Activated CD8-positive, alpha-beta T cell treated with anti-CD3 and anti-CD28 coated beads for 36 hours (primary cell): ENCODE data around the gene LRMDA. TPM values are rescaled to one million over a fixed set of nuclear protein-coding genes. Genes with fewer than 3 reads are reported as not detected.

Experiments used
- ATAC-seq: fragments of 200-7000 bp; cut with Tn5 transposase; one replicate; pipeline ENCODE4 v1.10.0; 2021; ENCODE audit warnings: mild to moderate bottlenecking, moderate library complexity
- CTCF ChIA-PET: fragments of 350-600 bp; sonication (Branson Sonifier 250); formaldehyde crosslinking; loops from one replicate; lab custom pipeline; 2021; ENCODE audit warnings: antibody characterized with exemption; lab: Charles Lee
- POLR2A ChIA-PET: fragments of 350-600 bp; sonication (Branson Sonifier 250); formaldehyde crosslinking; loops from one replicate; lab custom pipeline; 2021; ENCODE audit warnings: antibody characterized with exemption; lab: Charles Lee
- DNase-seq: peaks from one replicate; pipeline ENCODE4 v3.0.0-alpha.2; 2020
- H3K27ac Mint-ChIP-seq: one replicate; pipeline ENCODE4 v1.8.0; 2021; ENCODE audit warnings: mild to moderate bottlenecking, mixed read lengths
- H3K27me3 Mint-ChIP-seq: one replicate; pipeline ENCODE4 v1.8.0; 2021; ENCODE audit warnings: mixed read lengths
- H3K36me3 Mint-ChIP-seq: one replicate; pipeline ENCODE4 v1.8.0; 2021; ENCODE audit warnings: low read depth, mixed read lengths
- H3K4me1 Mint-ChIP-seq: one replicate; pipeline ENCODE4 v1.8.0; 2021; ENCODE audit warnings: low read depth, mixed read lengths
- H3K4me3 Mint-ChIP-seq: one replicate; pipeline ENCODE4 v1.8.0; 2021; ENCODE audit warnings: mild to moderate bottlenecking, moderate library complexity, mixed read lengths
- H3K9me3 Mint-ChIP-seq: one replicate; pipeline ENCODE4 v1.8.0; 2021; ENCODE audit warnings: mixed read lengths
- CTCF ChIP-seq: fragments of 200-600 bp; IDR thresholded peaks from one replicate; pipeline ENCODE4 v1.8.0; 2022; ENCODE audit warnings: antibody characterized with exemption, mild to moderate bottlenecking
- intact Hi-C: fragments of 100-400 bp; cut with micrococcal nuclease; formaldehyde crosslinking; loops from one replicate; pipeline ENCODE4 v1.10.0; 2022
- total RNA-seq, 2 experiments: library from RNA; stranded (reverse); gene quantifications; one replicate each; pipeline ENCODE4 v1.2.3, GENCODE V29; 2021

LRMDA gene
- total RNA-seq, 2 experiments from 2014 or later, result not detected

- ChIA-PET CTCF (no interaction called here), POLR2A (no interaction called here)
- no peak for TF ChIP-seq CTCF
- intact Hi-C loops, result no loop called here
- Mint-ChIP-seq H3K4me3 (no peak overlapping the region), H3K27ac (no peak overlapping the region), H3K9me3 (no peaks in the 10 kb centered on the region), H3K27me3 (peaks cover 19% of the 10 kb centered on the region), H3K36me3 (no peaks in the 10 kb centered on the region), H3K4me1 (no peaks in the 10 kb centered on the region)
- ATAC-seq (no peak), DNase-seq (no peak)
Observed at GRCh38 chr10:75905490-75905889, 474.1 kb downstream of the LRMDA start.

- H3K27ac Mint-ChIP-seq, result no peak overlapping the region
- H3K27me3 Mint-ChIP-seq, result peaks cover 10% of the 10 kb centered on the region
- no peaks in the 10 kb centered on the region for H3K4me1 Mint-ChIP-seq
- H3K9me3 Mint-ChIP-seq, result no peaks in the 10 kb centered on the region
- ChIA-PET CTCF (no interaction called here), POLR2A (no interaction called here)
- no peak overlapping the region for H3K4me3 Mint-ChIP-seq
- ATAC-seq, result no peak
- DNase-seq, result no peak
- no peaks in the 10 kb centered on the region for H3K36me3 Mint-ChIP-seq
- no peak for TF ChIP-seq CTCF
- intact Hi-C loops, result no loop called here
Observed at GRCh38 chr10:75910032-75910431, 478.6 kb downstream of the LRMDA start.

- TF ChIP-seq CTCF, result no peak
- no peaks in the 10 kb centered on the region for H3K4me1 Mint-ChIP-seq
- CTCF ChIA-PET, result no interaction called here
- H3K9me3 Mint-ChIP-seq, result no peaks in the 10 kb centered on the region
- H3K27ac Mint-ChIP-seq, result no peak overlapping the region
- H3K27me3 Mint-ChIP-seq, result peaks cover 3% of the 10 kb centered on the region
- no peak for DNase-seq
- POLR2A ChIA-PET, result interaction anchor here (0.7 kb wide), 1 partner anchor 12 kb away, joined by 3 read pairs; no protein-coding TSS in a partner anchor
- intact Hi-C loops, result no loop called here
- H3K4me3 Mint-ChIP-seq, result no peak overlapping the region
- no peaks in the 10 kb centered on the region for H3K36me3 Mint-ChIP-seq
- ATAC-seq, result no peak
Observed at GRCh38 chr10:75911426-75911825, 480.0 kb downstream of the LRMDA start.

- no peaks in the 10 kb centered on the region for H3K4me1 Mint-ChIP-seq
- no peaks in the 10 kb centered on the region for H3K36me3 Mint-ChIP-seq
- no peak for TF ChIP-seq CTCF
- ChIA-PET CTCF (no interaction called here), POLR2A (no interaction called here)
- H3K9me3 Mint-ChIP-seq, result no peaks in the 10 kb centered on the region
- H3K4me3 Mint-ChIP-seq, result no peak overlapping the region
- no peaks in the 10 kb centered on the region for H3K27me3 Mint-ChIP-seq
- DNase-seq (no peak), ATAC-seq (no peak)
- intact Hi-C loops, result no loop called here
- H3K27ac Mint-ChIP-seq, result no peak overlapping the region
Observed at GRCh38 chr10:75916906-75917305, 485.5 kb downstream of the LRMDA start.

- Mint-ChIP-seq H3K27me3 (no peaks in the 10 kb centered on the region), H3K27ac (no peak overlapping the region), H3K4me3 (no peak overlapping the region), H3K4me1 (no peaks in the 10 kb centered on the region), H3K9me3 (no peaks in the 10 kb centered on the region), H3K36me3 (no peaks in the 10 kb centered on the region)
- CTCF ChIA-PET, result no interaction called here
- ATAC-seq (no peak), DNase-seq (no peak)
- no peak for TF ChIP-seq CTCF
- POLR2A ChIA-PET, result no interaction called here
- intact Hi-C loops, result no loop called here
Observed at GRCh38 chr10:75919913-75920312, 488.5 kb downstream of the LRMDA start.
